Endometrium (tissue), 2 donors: Measurements from ENCODE around the gene RSPH1.

ENCODE experiments used
- FAIRE-seq: peaks from 2 replicates; lab custom pipeline; 2012; peaks lifted over from hg19 to GRCh38; lab: Jason Lieb, UNC
- donor health status: control.
- donor health status: control.

Gene RSPH1

GRCh38 chr21:42445311-42445710 lies 50.7 kb downstream of the RSPH1 start:
- no peak for FAIRE-seq

GRCh38 chr21:42444745-42445059 lies 51.3 kb downstream of the RSPH1 start:
- no peak for FAIRE-seq

- no peak for FAIRE-seq
Observed at GRCh38 chr21:42443876-42444744, 51.9 kb downstream of the RSPH1 start.

- FAIRE-seq = no peak
Observed at GRCh38 chr21:42443181-42443785, 52.7 kb downstream of the RSPH1 start.

- FAIRE-seq = no peak
Observed at GRCh38 chr21:42441963-42442362, 54.1 kb downstream of the RSPH1 start.

- no peak for FAIRE-seq
Observed at GRCh38 chr21:42440187-42440792, 55.7 kb downstream of the RSPH1 start.

GRCh38 chr21:42439284-42440186 lies 56.5 kb downstream of the RSPH1 start:
- no peak for FAIRE-seq

- no peak for FAIRE-seq
Observed at GRCh38 chr21:42438316-42439205, 57.5 kb downstream of the RSPH1 start.

- no peak for FAIRE-seq
Observed at GRCh38 chr21:42437786-42438185, 58.2 kb downstream of the RSPH1 start.

- no peak for FAIRE-seq
Observed at GRCh38 chr21:42436914-42437313, 59.1 kb downstream of the RSPH1 start.

GRCh38 chr21:42435833-42436232 lies 60.2 kb downstream of the RSPH1 start:
- peak; percentile 18 for FAIRE-seq

GRCh38 chr21:42435401-42435800 lies 60.6 kb downstream of the RSPH1 start:
- FAIRE-seq = no peak

GRCh38 chr21:42434884-42435283 lies 61.1 kb downstream of the RSPH1 start:
- no peak for FAIRE-seq

- FAIRE-seq = no peak
Observed at GRCh38 chr21:42433946-42434551, 62.0 kb downstream of the RSPH1 start.

GRCh38 chr21:42432695-42433094 lies 63.3 kb downstream of the RSPH1 start:
- FAIRE-seq = no peak

- FAIRE-seq = no peak
Observed at GRCh38 chr21:42431196-42431595, 64.8 kb downstream of the RSPH1 start.

GRCh38 chr21:42430521-42430920 lies 65.5 kb downstream of the RSPH1 start:
- no peak for FAIRE-seq

GRCh38 chr21:42429856-42430255 lies 66.2 kb downstream of the RSPH1 start:
- no peak for FAIRE-seq

GRCh38 chr21:42429021-42429420 lies 67.0 kb downstream of the RSPH1 start:
- FAIRE-seq = no peak

- no peak for FAIRE-seq
Observed at GRCh38 chr21:42427809-42428419, 68.1 kb downstream of the RSPH1 start.
